ENCODE results near the gene TRIL.

DNA sequence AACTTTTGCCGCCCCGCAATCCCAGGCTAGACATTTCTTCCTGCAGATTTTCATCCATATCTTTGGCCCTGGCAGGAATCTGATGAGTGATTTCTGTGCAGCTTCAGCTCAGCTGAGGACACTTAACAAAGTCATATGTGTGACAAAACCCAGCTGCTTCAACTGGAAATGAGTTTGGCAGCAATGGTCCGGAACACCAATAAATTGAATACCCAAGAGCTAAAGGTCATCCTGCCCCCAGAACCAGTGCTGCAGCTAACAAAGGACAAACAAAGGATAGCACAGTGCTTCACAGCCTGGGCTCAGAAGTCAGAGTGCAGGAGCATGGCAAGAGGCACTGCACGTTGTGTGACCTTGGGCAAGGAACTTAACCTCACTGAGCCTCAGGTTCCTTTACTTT lies 40.0 kb upstream of the TRIL start:
- TF ChIP-seq SMC3 (conservative IDR thresholded peaks at IDR 0.05; ENCODE audit: poor library complexity) (no peak), CTCF (IDR thresholded peaks at IDR 0.05; ENCODE audit: poor library complexity, severe bottlenecking) (no peak), EZH2 (IDR thresholded peaks at IDR 0.05; ENCODE audit: borderline replicate concordance, insufficient read depth, low read length, poor library complexity, severe bottlenecking) (no peak), POLR2AphosphoS5 (IDR thresholded peaks at IDR 0.05) (no peak), EP300 (conservative IDR thresholded peaks at IDR 0.05; ENCODE audit: poor library complexity, severe bottlenecking) (no peak), REST (IDR thresholded peaks at IDR 0.05; ENCODE audit: borderline replicate concordance) (no peak)

Measured in neural cell (in vitro differentiated cells).